ENCODE results near the gene RAP2B. TPM values are rescaled to one million over a fixed set of nuclear protein-coding genes. Genes with fewer than 3 reads are reported as not detected.

The RAP2B gene
- total and polyA plus RNA-seq, 2 donors (not counting 3 experiments of a cell fraction or from before 2014, with no cell fraction given) = 8.3 to 27.5 TPM

DNA sequence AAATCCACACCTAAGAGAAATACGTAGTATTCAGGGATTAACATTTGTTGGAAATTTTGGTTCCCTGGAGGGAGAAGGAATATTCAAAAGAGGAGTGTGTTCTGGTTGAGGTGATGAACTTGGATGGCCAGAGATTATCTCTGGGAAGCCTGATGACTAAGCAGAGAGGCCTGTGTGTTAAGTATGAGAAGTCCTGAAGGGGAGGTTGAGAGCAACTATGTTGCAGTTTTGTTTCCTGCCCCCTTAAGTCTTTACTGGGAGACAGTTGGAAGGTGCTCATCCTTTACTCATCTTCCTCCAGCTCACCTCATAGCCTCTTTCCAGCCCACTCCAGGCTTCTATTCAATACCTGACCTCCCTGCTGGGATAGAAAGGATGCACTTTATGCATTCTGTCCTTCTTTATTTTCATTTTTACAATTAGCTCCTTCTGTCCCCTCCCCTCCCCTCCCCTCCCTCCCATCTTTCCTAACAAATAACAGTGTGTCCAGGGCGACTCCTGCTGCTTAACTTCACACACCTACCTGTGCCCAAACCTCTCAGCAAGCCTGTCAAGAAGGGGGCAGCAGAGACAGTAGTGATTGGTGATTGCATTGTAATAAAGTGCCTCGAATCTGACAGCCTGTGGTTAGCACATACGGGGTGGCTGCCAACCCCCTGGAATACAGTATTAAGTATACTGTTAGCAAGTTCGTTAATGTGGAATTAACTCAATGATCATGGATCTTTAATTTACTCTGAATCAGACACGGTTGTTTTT, 11.9 kb downstream of the RAP2B start:
- ChIA-PET POLR2A (interaction anchor here (0.7 kb wide), 1 partner anchor 44 kb away, joined by 3 read pairs; no protein-coding TSS in a partner anchor), CTCF (interaction anchor here (0.7 to 2.1 kb wide), 2 partner anchors 49 to 131 kb away, joined by 3 to 4 read pairs; no protein-coding TSS in a partner anchor)
- dilution Hi-C loops (cut with MboI; ENCODE audit: extremely low pct_ligation_motif_present, low sequenced_read_pairs) (no loop called here), intact Hi-C loops (cut with micrococcal nuclease) (no loop called here)
- DNase-seq (ENCODE audit: low read depth, low spot score) (no peak), FAIRE-seq (no peak)
- Histone ChIP-seq H3K4me3 (replicated peaks in 1 of 3; ENCODE audit: insufficient read depth in 1 of 3, low read depth in 1 of 3, low read length in 3 of 3) (no peak overlapping the region), H3K4me2 (ENCODE audit: insufficient read depth, low read length) (no peak overlapping the region), H3K9me3 (replicated peaks; ENCODE audit: control insufficient read depth, insufficient read depth, low read length) (no peaks in the 10 kb centered on the region), H3K36me3 (ENCODE audit: control insufficient read depth in 2 of 2, extremely low read depth in 1 of 2, insufficient read depth in 2 of 2, low read length in 2 of 2) (no peaks in the 10 kb centered on the region), H3K4me1 (ENCODE audit: control insufficient read depth, extremely low read depth, insufficient read depth, low read length) (no peaks in the 10 kb centered on the region), H2AFZ (ENCODE audit: low read depth, low read length) (no peak overlapping the region), H3K9ac (replicated peaks; ENCODE audit: extremely low read depth, insufficient read depth, low read length) (no peak overlapping the region), H3K27me3 (ENCODE audit: control insufficient read depth in 2 of 2, insufficient read depth in 2 of 2, low read length in 2 of 2) (no peaks in the 10 kb centered on the region), H3K79me2 (ENCODE audit: control insufficient read depth, insufficient read depth, low read length) (peaks cover 3% of the 10 kb centered on the region), H3K27ac (ENCODE audit: insufficient read depth, low read depth, low read length) (no peak overlapping the region), H4K20me1 (replicated peaks; ENCODE audit: control insufficient read depth, extremely low read depth, insufficient read depth, low read length) (no peaks in the 10 kb centered on the region), H3K9me1 (replicated peaks; ENCODE audit: control insufficient read depth, extremely low read depth, insufficient read depth, low read length) (no peaks in the 10 kb centered on the region)
- BruUV-seq (replicated peaks) = no TSS peak
- TF ChIP-seq EZH2 (IDR thresholded peaks at IDR 0.05; ENCODE audit: borderline replicate concordance, low read depth, low read length, severe bottlenecking) = no peak
- no peak for TF ChIP-seq JUN (IDR thresholded peaks at IDR 0.05; ENCODE audit: borderline replicate concordance, insufficient read depth, insufficient read length, low read depth)
- TF ChIP-seq MYC (IDR thresholded peaks at IDR 0.05; ENCODE audit: low read depth, low read length) = no peak
- no peak for TF ChIP-seq POLR2AphosphoS5 (IDR thresholded peaks at IDR 0.05; ENCODE audit: insufficient read depth, low read depth, low read length)
- no peak for TF ChIP-seq POLR2A (IDR thresholded peaks at IDR 0.05; ENCODE audit: low read depth, low read length)
- TF ChIP-seq, protein P1, sequence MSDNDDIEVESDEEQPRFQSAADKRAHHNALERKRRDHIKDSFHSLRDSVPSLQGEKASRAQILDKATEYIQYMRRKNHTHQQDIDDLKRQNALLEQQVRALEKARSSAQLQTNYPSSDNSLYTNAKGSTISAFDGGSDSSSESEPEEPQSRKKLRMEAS (IDR thresholded peaks at IDR 0.05; ENCODE audit: insufficient read depth, insufficient read length) = no peak
- TF ChIP-seq FOS (IDR thresholded peaks at IDR 0.05; ENCODE audit: borderline replicate concordance, insufficient read depth, low read length) = no peak
- TF ChIP-seq, protein P2, sequence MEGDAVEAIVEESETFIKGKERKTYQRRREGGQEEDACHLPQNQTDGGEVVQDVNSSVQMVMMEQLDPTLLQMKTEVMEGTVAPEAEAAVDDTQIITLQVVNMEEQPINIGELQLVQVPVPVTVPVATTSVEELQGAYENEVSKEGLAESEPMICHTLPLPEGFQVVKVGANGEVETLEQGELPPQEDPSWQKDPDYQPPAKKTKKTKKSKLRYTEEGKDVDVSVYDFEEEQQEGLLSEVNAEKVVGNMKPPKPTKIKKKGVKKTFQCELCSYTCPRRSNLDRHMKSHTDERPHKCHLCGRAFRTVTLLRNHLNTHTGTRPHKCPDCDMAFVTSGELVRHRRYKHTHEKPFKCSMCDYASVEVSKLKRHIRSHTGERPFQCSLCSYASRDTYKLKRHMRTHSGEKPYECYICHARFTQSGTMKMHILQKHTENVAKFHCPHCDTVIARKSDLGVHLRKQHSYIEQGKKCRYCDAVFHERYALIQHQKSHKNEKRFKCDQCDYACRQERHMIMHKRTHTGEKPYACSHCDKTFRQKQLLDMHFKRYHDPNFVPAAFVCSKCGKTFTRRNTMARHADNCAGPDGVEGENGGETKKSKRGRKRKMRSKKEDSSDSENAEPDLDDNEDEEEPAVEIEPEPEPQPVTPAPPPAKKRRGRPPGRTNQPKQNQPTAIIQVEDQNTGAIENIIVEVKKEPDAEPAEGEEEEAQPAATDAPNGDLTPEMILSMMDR (IDR thresholded peaks at IDR 0.05; ENCODE audit: extremely low read depth in 1 of 2, insufficient read depth in 1 of 2, low read depth in 1 of 2, low read length in 2 of 2) = no peak
- no peak for TF ChIP-seq GATA2 (IDR thresholded peaks at IDR 0.05; ENCODE audit: insufficient read depth, insufficient read length, low read depth, low read length)

Measured in endothelial cell of umbilical vein (primary cell).